HG03280 (cell line): ENCODE results near the gene PRPS1.
"Not testable (repeated sequence)": the region's sequence is repeated elsewhere in the genome, so short reads cannot be mapped to it uniquely, and the experiment has no call there.

Source experiments
- ATAC-seq: cut with Tn5 transposase; IDR thresholded peaks from one replicate; pipeline ENCODE4 v1.9.1; 2021; ENCODE audit warnings: mild to moderate bottlenecking, moderate library complexity; ENCODE audit not compliant: unreplicated experiment

Gene PRPS1

GRCh38 chrX:107674480-107675364, 46.4 kb downstream of the PRPS1 start:
- peak; percentile 8 for ATAC-seq

GRCh38 chrX:107675365-107675654, 47.0 kb downstream of the PRPS1 start:
- no peak for ATAC-seq

- ATAC-seq = no peak
Observed at GRCh38 chrX:107675823-107676555, 47.7 kb downstream of the PRPS1 start.

GRCh38 chrX:107676559-107677378, 48.5 kb downstream of the PRPS1 start:
- no peak for ATAC-seq

- ATAC-seq = no peak
Observed at GRCh38 chrX:107677501-107677901, 49.2 kb downstream of the PRPS1 start.

- no peak for ATAC-seq
Observed at GRCh38 chrX:107677909-107678308, 49.6 kb downstream of the PRPS1 start.

- ATAC-seq = no peak
Observed at GRCh38 chrX:107678957-107679740, 50.8 kb downstream of the PRPS1 start.

- ATAC-seq = no peak
Observed at GRCh38 chrX:107682256-107682655, 53.9 kb downstream of the PRPS1 start.

GRCh38 chrX:107683124-107683895, 55.0 kb downstream of the PRPS1 start:
- ATAC-seq = no peak

- ATAC-seq = no peak
Observed at GRCh38 chrX:107683931-107684330, 55.6 kb downstream of the PRPS1 start.

GRCh38 chrX:107684956-107685385, 56.7 kb downstream of the PRPS1 start:
- ATAC-seq = peak; percentile 86

- ATAC-seq = not testable (repeated sequence)
Observed at GRCh38 chrX:107685586-107685985, 57.3 kb downstream of the PRPS1 start.

GRCh38 chrX:107686026-107686425, 57.7 kb downstream of the PRPS1 start:
- ATAC-seq = no peak

GRCh38 chrX:107686792-107687191, 58.5 kb downstream of the PRPS1 start:
- ATAC-seq = no peak

GRCh38 chrX:107687445-107687844, 59.1 kb downstream of the PRPS1 start:
- no peak for ATAC-seq

- no peak for ATAC-seq
Observed at GRCh38 chrX:107691024-107691448, 62.7 kb downstream of the PRPS1 start.

GRCh38 chrX:107699616-107700015, 71.3 kb downstream of the PRPS1 start:
- no peak for ATAC-seq

- no peak for ATAC-seq
Observed at GRCh38 chrX:107700317-107700774, 72.0 kb downstream of the PRPS1 start.
